ENCODE measurements around the gene CCDC88B.

The CCDC88B gene

DNA sequence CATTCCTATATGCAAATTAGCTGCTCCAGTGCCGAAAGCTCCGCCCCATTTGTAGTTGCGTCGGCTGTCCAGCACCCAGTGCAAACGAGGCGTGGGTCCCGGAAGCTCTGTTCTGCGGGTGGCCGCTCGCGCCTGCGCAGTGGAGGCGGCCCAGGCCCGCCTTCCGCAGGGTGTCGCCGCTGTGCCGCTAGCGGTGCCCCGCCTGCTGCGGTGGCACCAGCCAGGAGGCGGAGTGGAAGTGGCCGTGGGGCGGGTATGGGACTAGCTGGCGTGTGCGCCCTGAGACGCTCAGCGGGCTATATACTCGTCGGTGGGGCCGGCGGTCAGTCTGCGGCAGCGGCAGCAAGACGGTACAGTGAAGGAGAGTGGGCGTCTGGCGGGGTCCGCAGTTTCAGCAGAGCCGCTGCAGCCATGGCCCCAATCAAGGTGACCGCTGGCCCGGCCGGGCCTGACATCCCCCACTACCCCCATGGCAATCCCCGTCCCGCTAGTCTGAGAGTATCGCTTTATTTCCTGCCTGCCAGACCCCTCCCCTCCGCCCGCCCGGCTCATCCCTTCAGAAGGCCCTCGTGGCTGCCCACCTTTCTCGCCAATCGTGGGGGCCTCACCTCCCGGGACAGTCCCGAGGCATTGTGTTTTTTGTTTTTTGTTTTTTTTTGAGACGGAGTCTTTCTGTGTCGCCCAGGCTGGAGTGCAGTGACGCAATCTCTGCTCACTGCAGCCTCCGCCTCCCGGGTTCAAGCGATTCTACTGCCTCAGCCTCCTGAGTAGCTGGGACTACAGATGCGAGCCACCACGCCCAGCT lies 21.8 kb upstream of the CCDC88B start, which contains the start of gene PRDX5:
Gene PRDX5 (plus strand): TSS at position 161 of the 805 bp plus-strand sequence. CDS start 95 bp downstream, at position 256.
- H2BK120ac ChIP-seq (ENCODE audit: low read depth, low read length): peak within 1 kb of the TSS; percentile 31
- WGBS, 2 donors (ENCODE audit: extremely low coverage in 2 of 2, insufficient read length in 2 of 2, insufficient replicate concordance in 1 of 2): no CpG with 5 or more reads among the region's 61 CpGs
- peak within 1 kb of the TSS; percentile 75 for H3K14ac ChIP-seq (ENCODE audit: low read length)
- peaks cover 0 to 2% of the 10 kb centered on the region in 2 donors for H3K9me3 ChIP-seq (replicated peaks in 1 of 2; ENCODE audit: control insufficient read depth in 2 of 2, insufficient read depth in 1 of 2, low read depth in 1 of 2, low read length in 2 of 2)
- H3K4me2 ChIP-seq (ENCODE audit: insufficient read depth, low read length, poor library complexity, severe bottlenecking): peak within 1 kb of the TSS; percentile 92
- peak within 1 kb of the TSS; percentile 72 to 95 for H3K4me3 ChIP-seq (ENCODE audit: low read length in 2 of 2)
- peak within 1 kb of the TSS; percentile 98 for H3K23ac ChIP-seq (ENCODE audit: low read depth, low read length, poor library complexity)
- H4K91ac ChIP-seq (ENCODE audit: low read depth, low read length, poor library complexity): peak within 1 kb of the TSS; percentile 53
- peaks cover 18 to 43% of the 10 kb centered on the region in 2 donors for H3K36me3 ChIP-seq (replicated peaks in 1 of 2; ENCODE audit: control insufficient read depth in 2 of 2, insufficient read depth in 2 of 2, low read length in 2 of 2)
- H4K8ac ChIP-seq (ENCODE audit: low read depth, low read length): peak within 1 kb of the TSS; percentile 92
- H2AFZ ChIP-seq (ENCODE audit: low read length): peak within 1 kb of the TSS; percentile 77
- peak within 1 kb of the TSS; percentile 75 for H2BK15ac ChIP-seq (ENCODE audit: low read length)
- DNase-seq (ENCODE audit: low spot score): peak; percentile 95
- H3K4me1 ChIP-seq (ENCODE audit: control insufficient read depth in 2 of 2, insufficient read depth in 1 of 2, low read depth in 1 of 2, low read length in 2 of 2): peaks cover 9 to 16% of the 10 kb centered on the region in 2 donors
- peaks cover 23% of the 10 kb centered on the region for H3K79me1 ChIP-seq (ENCODE audit: low read depth, low read length)
- H2AK5ac ChIP-seq (ENCODE audit: low read depth, low read length): peak within 1 kb of the TSS; percentile 94
- peak within 1 kb of the TSS; percentile 97 for H3K9ac ChIP-seq (ENCODE audit: low read depth, low read length, poor library complexity)
- peak within 1 kb of the TSS; percentile 95 for H3K27ac ChIP-seq (replicated peaks; ENCODE audit: low read length)
- peak within 1 kb of the TSS; percentile 66 for H3K4ac ChIP-seq (ENCODE audit: low read length)
- H2BK12ac ChIP-seq (ENCODE audit: low read length): no peak within 1 kb of the TSS
- peak within 1 kb of the TSS; percentile 98 for H2BK5ac ChIP-seq (ENCODE audit: low read length)
- H3K18ac ChIP-seq (ENCODE audit: low read length): peak within 1 kb of the TSS; percentile 97
- H3K27me3 ChIP-seq (ENCODE audit: control insufficient read depth in 3 of 3, insufficient read depth in 3 of 3, low read depth in 1 of 3, low read length in 3 of 3): no peaks in the 10 kb centered on the region

DNA sequence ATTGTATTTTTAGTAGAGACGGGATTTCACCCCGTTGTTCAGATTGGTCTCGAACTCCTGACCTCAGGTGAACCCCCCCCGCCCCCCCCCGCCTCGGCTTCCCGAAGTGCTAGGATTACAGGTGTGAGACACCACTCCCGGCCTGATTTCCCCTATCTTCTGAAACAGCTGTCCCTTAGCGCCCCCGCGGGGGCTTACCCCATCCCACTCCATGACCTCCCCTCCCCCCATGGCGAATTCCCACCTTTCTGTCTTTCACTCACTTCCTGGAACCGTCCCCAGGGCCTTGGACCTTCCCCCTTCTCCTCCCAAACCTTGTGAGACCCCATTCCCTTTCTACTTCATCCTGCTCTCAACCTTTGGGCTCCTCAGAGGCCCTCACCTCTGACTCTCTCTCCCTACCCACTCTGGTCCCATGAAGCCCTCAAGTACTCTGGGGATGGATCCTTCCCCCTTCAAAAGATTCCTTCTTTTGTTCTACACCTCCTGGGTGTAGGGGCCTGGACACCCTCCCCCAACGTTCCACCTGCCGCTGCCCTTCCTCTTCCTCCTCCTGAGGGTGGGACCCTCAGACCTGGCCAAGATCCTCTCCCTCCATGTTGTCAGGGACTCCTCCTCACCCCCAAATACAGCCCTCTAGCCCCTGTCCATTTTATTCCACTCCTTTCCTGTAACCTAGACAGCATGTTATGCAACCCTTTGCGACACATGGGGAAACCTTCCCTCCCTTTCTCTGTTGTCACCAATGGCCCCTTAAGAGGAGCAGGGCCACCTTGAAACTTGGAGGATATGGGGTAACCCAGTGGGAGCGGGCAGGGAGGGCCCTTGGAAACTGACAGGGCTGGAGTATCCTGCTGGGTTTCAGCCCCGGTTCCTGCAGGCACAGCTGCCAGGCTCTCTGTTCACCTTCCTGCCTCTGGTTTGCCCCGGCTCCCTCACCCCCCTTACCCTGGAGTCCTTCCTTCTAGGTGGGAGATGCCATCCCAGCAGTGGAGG lies 20.9 kb upstream of the CCDC88B start:
- H3K9ac ChIP-seq (ENCODE audit: low read depth, low read length, poor library complexity): no peak overlapping the region
- peak overlapping the region; percentile 2 for H2AK5ac ChIP-seq (ENCODE audit: low read depth, low read length)

DNA sequence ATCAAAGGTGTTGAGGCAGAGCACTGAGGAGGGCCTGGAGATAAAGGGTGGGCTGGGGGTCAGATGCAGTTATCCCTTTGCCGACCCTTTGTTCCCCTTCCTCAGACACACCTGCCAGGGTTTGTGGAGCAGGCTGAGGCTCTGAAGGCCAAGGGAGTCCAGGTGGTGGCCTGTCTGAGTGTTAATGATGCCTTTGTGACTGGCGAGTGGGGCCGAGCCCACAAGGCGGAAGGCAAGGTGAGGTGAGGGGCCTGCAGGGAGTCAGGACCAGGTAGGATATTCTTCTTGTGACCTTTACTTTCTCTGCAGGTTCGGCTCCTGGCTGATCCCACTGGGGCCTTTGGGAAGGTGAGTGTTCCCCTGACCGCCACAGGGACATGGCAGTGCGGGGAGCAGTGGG lies 19.4 kb upstream of the CCDC88B start:
- Histone ChIP-seq H2BK5ac (ENCODE audit: low read length) (no peak overlapping the region), H3K9ac (ENCODE audit: low read depth, low read length, poor library complexity) (no peak overlapping the region), H3K14ac (ENCODE audit: low read length) (no peak overlapping the region), H2BK120ac (ENCODE audit: low read depth, low read length) (no peak overlapping the region), H3K4me1 (ENCODE audit: control insufficient read depth in 2 of 2, insufficient read depth in 1 of 2, low read depth in 1 of 2, low read length in 2 of 2) (peaks cover 9 to 16% of the 10 kb centered on the region in 2 donors), H2AFZ (ENCODE audit: low read length) (no peak overlapping the region), H3K27me3 (ENCODE audit: control insufficient read depth in 3 of 3, insufficient read depth in 3 of 3, low read depth in 1 of 3, low read length in 3 of 3) (no peaks in the 10 kb centered on the region), H3K36me3 (replicated peaks in 1 of 2; ENCODE audit: control insufficient read depth in 2 of 2, insufficient read depth in 2 of 2, low read length in 2 of 2) (peaks cover 8 to 28% of the 10 kb centered on the region in 2 donors), H3K79me1 (ENCODE audit: low read depth, low read length) (peaks cover 15% of the 10 kb centered on the region), H2BK15ac (ENCODE audit: low read length) (no peak overlapping the region), H3K9me3 (replicated peaks in 1 of 2; ENCODE audit: control insufficient read depth in 2 of 2, insufficient read depth in 1 of 2, low read depth in 1 of 2, low read length in 2 of 2) (no peaks in the 10 kb centered on the region), H3K4me2 (ENCODE audit: insufficient read depth, low read length, poor library complexity, severe bottlenecking) (no peak overlapping the region), H3K4ac (ENCODE audit: low read length) (no peak overlapping the region), H3K18ac (ENCODE audit: low read length) (no peak overlapping the region), H4K91ac (ENCODE audit: low read depth, low read length, poor library complexity) (no peak overlapping the region), H2BK12ac (ENCODE audit: low read length) (no peak overlapping the region), H3K4me3 (ENCODE audit: low read length in 2 of 2) (no peak overlapping the region), H4K8ac (ENCODE audit: low read depth, low read length) (no peak overlapping the region), H2AK5ac (ENCODE audit: low read depth, low read length) (no peak overlapping the region), H3K23ac (ENCODE audit: low read depth, low read length, poor library complexity) (no peak overlapping the region), H3K27ac (replicated peaks; ENCODE audit: low read length) (no peak overlapping the region)
- WGBS, 2 donors (ENCODE audit: extremely low coverage in 2 of 2, insufficient read length in 2 of 2, insufficient replicate concordance in 1 of 2): no CpG with 5 or more reads among the region's 7 CpGs
- no peak for DNase-seq (ENCODE audit: low spot score)

More for the DNA sequence above, 20.9 kb upstream of the CCDC88B start:
- peaks cover 0 to 2% of the 10 kb centered on the region in 2 donors for H3K9me3 ChIP-seq (replicated peaks in 1 of 2; ENCODE audit: control insufficient read depth in 2 of 2, insufficient read depth in 1 of 2, low read depth in 1 of 2, low read length in 2 of 2)
- no peaks in the 10 kb centered on the region for H3K27me3 ChIP-seq (ENCODE audit: control insufficient read depth in 3 of 3, insufficient read depth in 3 of 3, low read depth in 1 of 3, low read length in 3 of 3)
- no peak for DNase-seq (ENCODE audit: low spot score)
- no peak overlapping the region for H3K14ac ChIP-seq (ENCODE audit: low read length)
- WGBS, 2 donors (ENCODE audit: extremely low coverage in 2 of 2, insufficient read length in 2 of 2, insufficient replicate concordance in 1 of 2): no CpG with 5 or more reads among the region's 19 CpGs
- no peak overlapping the region for H3K23ac ChIP-seq (ENCODE audit: low read depth, low read length, poor library complexity)
- no peak overlapping the region for H4K8ac ChIP-seq (ENCODE audit: low read depth, low read length)
- peak overlapping the region; percentile 27 for H3K18ac ChIP-seq (ENCODE audit: low read length)
- no peak overlapping the region for H2BK5ac ChIP-seq (ENCODE audit: low read length)
- H2BK15ac ChIP-seq (ENCODE audit: low read length): peak overlapping the region; percentile 19
- H4K91ac ChIP-seq (ENCODE audit: low read depth, low read length, poor library complexity): no peak overlapping the region
- peaks cover 9 to 16% of the 10 kb centered on the region in 2 donors for H3K4me1 ChIP-seq (ENCODE audit: control insufficient read depth in 2 of 2, insufficient read depth in 1 of 2, low read depth in 1 of 2, low read length in 2 of 2)
- H2BK120ac ChIP-seq (ENCODE audit: low read depth, low read length): no peak overlapping the region
- no peak overlapping the region for H3K27ac ChIP-seq (replicated peaks; ENCODE audit: low read length)
- H3K36me3 ChIP-seq (replicated peaks in 1 of 2; ENCODE audit: control insufficient read depth in 2 of 2, insufficient read depth in 2 of 2, low read length in 2 of 2): peaks cover 18 to 42% of the 10 kb centered on the region in 2 donors
- H2AFZ ChIP-seq (ENCODE audit: low read length): peak overlapping the region; percentile 77
- peak overlapping the region; percentile 72 to 95 for H3K4me3 ChIP-seq (ENCODE audit: low read length in 2 of 2)
- no peak overlapping the region for H3K4ac ChIP-seq (ENCODE audit: low read length)
- peak overlapping the region; percentile 79 for H3K4me2 ChIP-seq (ENCODE audit: insufficient read depth, low read length, poor library complexity, severe bottlenecking)
- H2BK12ac ChIP-seq (ENCODE audit: low read length): no peak overlapping the region
- H3K79me1 ChIP-seq (ENCODE audit: low read depth, low read length): peaks cover 21% of the 10 kb centered on the region

All from neuronal stem cell (in vitro differentiated cells).